ENCODE data around the gene EIF4G3.

- TF ChIP-seq EZH2 (IDR thresholded peaks at IDR 0.05): no peak
- TF ChIP-seq POLR2AphosphoS5 (IDR thresholded peaks at IDR 0.05; ENCODE audit: borderline replicate concordance, low read depth, low read length): no peak
- no peak for TF ChIP-seq FOXP2 (optimal IDR thresholded peaks at IDR 0.05; ENCODE audit: control extremely low read depth, extremely low read length, insufficient read depth)
Measured at GRCh38 chr1:20837554-20838192, 339.0 kb downstream of the EIF4G3 start.

All from SK-N-MC (cell line).